Stimulated activated memory B cell treated with anti-CD40 and anti-IgM and Interleukin-4, amounts not matched to agents 10 μg/mL and 1 μg/mL and 100 μg/mL, for 72 hours (primary cell): Measurements from ENCODE around the gene ZCCHC24.

Source experiments
- ATAC-seq: fragments of 150-1000 bp; cut with Tn5 transposase; 2 replicates; pipeline ENCODE4 v1.10.0; 2021
- H3K27ac Mint-ChIP-seq: one replicate; pipeline ENCODE4 v1.8.0; 2022; ENCODE audit warnings: mild to moderate bottlenecking, mixed read lengths
- H3K27me3 Mint-ChIP-seq: one replicate; pipeline ENCODE4 v1.8.0; 2022; ENCODE audit warnings: mixed read lengths
- H3K36me3 Mint-ChIP-seq: one replicate; pipeline ENCODE4 v1.8.0; 2022; ENCODE audit warnings: mixed read lengths
- H3K4me1 Mint-ChIP-seq: one replicate; pipeline ENCODE4 v1.8.0; 2022; ENCODE audit warnings: mixed read lengths
- H3K4me3 Mint-ChIP-seq: one replicate; pipeline ENCODE4 v1.8.0; 2022; ENCODE audit warnings: mild to moderate bottlenecking, moderate library complexity, mixed read lengths
- H3K9me3 Mint-ChIP-seq: one replicate; pipeline ENCODE4 v1.8.0; 2022; ENCODE audit warnings: mixed read lengths

Gene ZCCHC24

DNA sequence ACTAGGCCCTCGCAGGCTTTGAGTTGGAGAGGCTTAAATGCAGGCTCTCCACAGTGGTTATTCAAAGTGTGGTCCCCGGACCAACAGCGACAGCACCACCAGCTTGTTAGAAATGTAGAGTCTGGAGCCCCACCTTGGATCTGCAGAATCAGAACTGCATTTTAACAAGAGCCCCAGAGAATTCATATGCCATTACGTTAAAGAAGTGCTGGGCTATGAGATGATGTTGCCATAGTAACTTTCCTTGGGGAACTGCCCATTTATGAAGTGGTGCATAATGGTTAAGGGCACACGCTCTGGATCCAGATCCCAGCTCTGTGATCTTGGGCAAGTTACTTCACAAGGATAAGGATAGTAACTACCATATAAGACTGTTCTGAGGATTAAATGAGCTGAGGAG is 48.9 kb downstream of the ZCCHC24 start:
- Mint-ChIP-seq H3K36me3 (no peaks in the 10 kb centered on the region), H3K4me1 (peaks cover 6% of the 10 kb centered on the region), H3K27me3 (no peaks in the 10 kb centered on the region), H3K27ac (no peak overlapping the region), H3K9me3 (no peaks in the 10 kb centered on the region), H3K4me3 (no peak overlapping the region)
- no peak for ATAC-seq

GRCh38 chr10:79394664-79395063 is 50.8 kb downstream of the ZCCHC24 start:
- H3K9me3 Mint-ChIP-seq, result no peaks in the 10 kb centered on the region
- ATAC-seq, result no peak
- H3K27me3 Mint-ChIP-seq, result no peaks in the 10 kb centered on the region
- no peaks in the 10 kb centered on the region for H3K36me3 Mint-ChIP-seq
- H3K4me3 Mint-ChIP-seq, result no peak overlapping the region
- no peak overlapping the region for H3K27ac Mint-ChIP-seq
- peaks cover 12% of the 10 kb centered on the region for H3K4me1 Mint-ChIP-seq

- ATAC-seq, result no peak
- Mint-ChIP-seq H3K9me3 (no peaks in the 10 kb centered on the region), H3K4me1 (peaks cover 10% of the 10 kb centered on the region), H3K4me3 (no peak overlapping the region), H3K36me3 (no peaks in the 10 kb centered on the region), H3K27ac (no peak overlapping the region), H3K27me3 (no peaks in the 10 kb centered on the region)
These were observed 51.4 kb downstream of the ZCCHC24 start for GRCh38 chr10:79393924-79394610.

GRCh38 chr10:79393221-79393923 is 52.1 kb downstream of the ZCCHC24 start:
- ATAC-seq, result no peak
- Mint-ChIP-seq H3K27ac (no peak overlapping the region), H3K9me3 (no peaks in the 10 kb centered on the region), H3K27me3 (no peaks in the 10 kb centered on the region), H3K4me1 (peaks cover 16% of the 10 kb centered on the region), H3K36me3 (no peaks in the 10 kb centered on the region), H3K4me3 (no peak overlapping the region)

DNA sequence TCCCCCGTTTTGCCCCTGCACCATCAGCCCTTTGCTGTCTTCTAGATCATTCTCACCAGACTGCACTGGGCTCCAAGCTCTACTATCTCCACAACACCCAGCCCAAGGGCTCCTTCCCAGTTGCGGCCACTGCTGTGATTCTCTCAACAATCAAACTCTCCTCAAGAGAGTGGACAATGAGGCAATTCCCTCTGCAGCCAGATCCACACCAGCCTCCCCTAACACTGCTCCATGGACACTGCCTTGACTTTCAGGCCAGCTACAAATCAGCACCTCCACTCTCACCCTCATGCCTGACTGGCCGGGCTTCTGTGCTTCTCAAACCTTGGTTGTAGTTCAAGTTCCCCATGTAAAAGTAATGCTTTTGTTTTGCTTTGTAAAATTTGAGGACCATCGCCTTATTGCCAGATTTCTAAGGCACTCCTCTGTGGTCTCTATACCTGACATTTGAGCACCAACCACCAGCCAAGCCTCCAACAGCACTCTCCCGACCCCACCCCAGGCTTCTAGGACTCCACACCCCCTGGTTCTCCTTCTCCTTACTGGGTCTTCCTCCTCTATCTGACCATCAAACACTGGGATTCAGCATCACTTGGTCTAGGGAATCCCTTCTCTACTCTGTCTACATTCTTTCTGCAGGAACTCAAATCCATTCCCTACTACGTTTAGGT is 52.8 kb downstream of the ZCCHC24 start:
- no peak overlapping the region for H3K27ac Mint-ChIP-seq
- peaks cover 16% of the 10 kb centered on the region for H3K4me1 Mint-ChIP-seq
- no peaks in the 10 kb centered on the region for H3K9me3 Mint-ChIP-seq
- H3K4me3 Mint-ChIP-seq, result no peak overlapping the region
- no peaks in the 10 kb centered on the region for H3K27me3 Mint-ChIP-seq
- no peak for ATAC-seq
- H3K36me3 Mint-ChIP-seq, result no peaks in the 10 kb centered on the region

DNA sequence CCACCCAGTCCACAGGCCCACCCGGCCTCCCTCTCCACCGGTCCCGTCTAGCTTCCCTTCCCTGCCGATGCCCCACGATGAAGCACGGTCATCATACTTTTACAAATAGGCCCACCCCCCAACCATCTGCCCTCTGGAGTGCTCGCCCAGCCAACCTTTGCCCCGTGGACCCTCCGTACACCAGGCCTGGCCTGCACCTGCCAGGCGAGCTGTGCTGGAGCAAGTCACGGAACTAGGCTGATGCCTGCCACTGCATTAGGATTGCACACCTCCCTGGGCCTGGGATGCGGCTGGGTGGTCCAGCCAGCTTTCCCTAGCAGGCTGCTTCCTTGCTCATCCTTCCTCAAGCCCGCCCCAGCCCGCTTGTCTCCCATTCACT is 53.4 kb downstream of the ZCCHC24 start:
- no peak for ATAC-seq
- H3K27me3 Mint-ChIP-seq, result no peaks in the 10 kb centered on the region
- H3K4me3 Mint-ChIP-seq, result no peak overlapping the region
- H3K27ac Mint-ChIP-seq, result no peak overlapping the region
- H3K36me3 Mint-ChIP-seq, result no peaks in the 10 kb centered on the region
- no peaks in the 10 kb centered on the region for H3K9me3 Mint-ChIP-seq
- peaks cover 16% of the 10 kb centered on the region for H3K4me1 Mint-ChIP-seq

DNA sequence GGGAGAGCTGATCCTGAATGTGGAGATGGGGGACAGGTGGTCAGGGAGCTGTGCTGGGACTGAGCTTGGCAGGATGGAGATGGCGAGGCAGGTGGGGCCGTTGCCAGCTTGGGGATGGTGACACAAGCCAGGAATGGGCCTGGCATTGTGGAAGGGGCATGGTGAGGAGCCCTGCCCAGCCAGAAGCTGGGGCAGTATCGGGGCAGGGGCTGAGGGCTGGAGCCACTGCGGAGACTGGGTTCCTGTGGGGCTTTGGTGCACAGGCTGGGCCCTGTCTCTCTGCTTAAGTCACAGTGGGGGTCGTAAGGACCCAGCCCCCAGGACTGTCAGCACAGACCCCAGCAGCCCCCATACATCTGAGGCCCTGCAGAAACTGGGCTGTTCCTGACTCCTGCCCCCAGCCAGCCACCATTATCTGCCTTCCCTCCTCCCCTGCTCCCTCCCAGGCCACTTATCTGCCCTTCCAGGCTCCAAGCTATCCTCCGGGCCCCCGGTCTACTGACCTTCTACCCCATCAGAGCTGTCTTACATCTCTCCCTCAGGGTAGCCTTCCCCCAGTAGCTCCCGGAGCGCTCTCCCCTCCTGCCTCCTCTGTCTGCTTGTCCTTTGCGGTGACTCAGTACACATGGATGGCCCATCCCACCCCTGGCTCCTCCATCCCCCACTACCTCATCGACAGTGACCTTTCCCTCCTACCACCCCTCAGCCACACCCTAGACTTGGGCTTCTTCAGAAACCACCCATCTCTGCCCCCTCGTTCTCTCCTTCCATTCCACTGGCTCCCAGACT is 54.0 kb downstream of the ZCCHC24 start:
- ATAC-seq, result no peak
- Mint-ChIP-seq H3K9me3 (no peaks in the 10 kb centered on the region), H3K27ac (no peak overlapping the region), H3K4me1 (peaks cover 16% of the 10 kb centered on the region), H3K36me3 (no peaks in the 10 kb centered on the region), H3K27me3 (no peaks in the 10 kb centered on the region), H3K4me3 (no peak overlapping the region)

DNA sequence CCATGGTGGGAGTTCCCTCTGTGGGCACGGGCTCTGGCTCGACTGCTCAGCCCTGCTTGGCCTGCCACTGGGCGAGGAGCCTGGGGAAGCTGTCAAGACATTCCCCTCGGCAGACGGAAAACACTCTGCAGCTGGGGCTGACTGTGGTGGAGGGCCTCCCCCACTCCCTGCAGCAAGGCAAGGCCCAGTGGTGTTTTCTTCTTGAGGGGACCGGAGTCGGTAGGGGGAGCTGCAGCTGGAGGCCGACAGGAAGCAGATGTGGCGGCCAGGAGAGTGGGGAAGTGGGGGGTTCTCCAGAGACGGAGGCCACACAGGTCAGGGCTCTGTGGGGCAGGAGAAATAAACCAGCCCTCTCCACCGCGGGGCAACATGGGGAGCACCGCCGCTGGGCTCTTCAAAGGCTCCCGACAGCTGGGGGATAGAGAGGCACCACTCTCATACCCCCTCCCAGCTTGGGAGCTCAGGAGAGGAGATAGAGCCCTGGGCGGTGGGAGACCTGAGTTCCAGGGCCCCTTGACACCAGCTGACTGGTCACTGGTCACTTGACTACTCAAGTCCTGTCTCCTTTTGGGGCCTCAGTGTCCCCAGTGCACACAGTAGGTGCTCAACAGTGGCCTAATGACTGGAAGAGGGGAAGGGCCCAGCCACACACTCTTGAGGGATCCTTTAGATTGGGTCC is 54.7 kb downstream of the ZCCHC24 start:
- peak overlapping the region; percentile 1 for H3K4me3 Mint-ChIP-seq
- H3K27me3 Mint-ChIP-seq, result no peaks in the 10 kb centered on the region
- ATAC-seq, result no peak
- H3K4me1 Mint-ChIP-seq, result peaks cover 16% of the 10 kb centered on the region
- no peak overlapping the region for H3K27ac Mint-ChIP-seq
- no peaks in the 10 kb centered on the region for H3K9me3 Mint-ChIP-seq
- H3K36me3 Mint-ChIP-seq, result no peaks in the 10 kb centered on the region

DNA sequence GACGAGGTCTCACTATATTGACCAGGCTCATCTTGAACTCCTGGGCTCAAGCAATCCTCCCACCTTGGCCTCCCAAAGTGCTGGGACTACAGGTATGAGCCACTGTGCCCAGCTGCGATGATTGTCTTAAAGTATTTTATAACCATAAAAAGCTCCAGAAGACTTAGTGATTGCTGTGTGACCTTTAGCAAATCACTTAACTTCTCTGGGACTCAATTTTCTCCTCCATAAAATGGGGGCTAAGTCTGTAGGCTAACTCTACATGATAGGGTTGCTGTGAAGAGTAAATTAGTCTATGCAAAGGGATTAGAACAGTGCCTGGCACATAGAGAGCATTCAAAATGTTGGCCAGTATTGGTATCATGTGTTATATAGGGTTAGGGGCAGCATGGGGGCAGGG is 55.4 kb downstream of the ZCCHC24 start:
- H3K4me1 Mint-ChIP-seq, result peaks cover 16% of the 10 kb centered on the region
- H3K27ac Mint-ChIP-seq, result no peak overlapping the region
- H3K27me3 Mint-ChIP-seq, result no peaks in the 10 kb centered on the region

GRCh38 chr10:79387974-79388850 is 57.2 kb downstream of the ZCCHC24 start:
- Mint-ChIP-seq H3K27ac (no peak overlapping the region), H3K36me3 (no peaks in the 10 kb centered on the region), H3K4me3 (no peak overlapping the region), H3K27me3 (no peaks in the 10 kb centered on the region), H3K4me1 (peaks cover 16% of the 10 kb centered on the region), H3K9me3 (no peaks in the 10 kb centered on the region)
- peak; percentile 25 for ATAC-seq

More for the DNA sequence above, 55.4 kb downstream of the ZCCHC24 start:
- ATAC-seq, result no peak
- Mint-ChIP-seq H3K9me3 (no peaks in the 10 kb centered on the region), H3K4me3 (no peak overlapping the region), H3K36me3 (no peaks in the 10 kb centered on the region)

- Mint-ChIP-seq H3K4me3 (no peak overlapping the region), H3K9me3 (no peaks in the 10 kb centered on the region), H3K27ac (no peak overlapping the region), H3K36me3 (no peaks in the 10 kb centered on the region), H3K27me3 (no peaks in the 10 kb centered on the region), H3K4me1 (peaks cover 16% of the 10 kb centered on the region)
- no peak for ATAC-seq
These were observed 57.9 kb downstream of the ZCCHC24 start for GRCh38 chr10:79387466-79387973.

GRCh38 chr10:79386637-79387465 is 58.6 kb downstream of the ZCCHC24 start:
- ATAC-seq, result peak; percentile 14
- no peaks in the 10 kb centered on the region for H3K36me3 Mint-ChIP-seq
- H3K4me3 Mint-ChIP-seq, result no peak overlapping the region
- H3K9me3 Mint-ChIP-seq, result no peaks in the 10 kb centered on the region
- peaks cover 16% of the 10 kb centered on the region for H3K4me1 Mint-ChIP-seq
- no peaks in the 10 kb centered on the region for H3K27me3 Mint-ChIP-seq
- H3K27ac Mint-ChIP-seq, result no peak overlapping the region

- Mint-ChIP-seq H3K27ac (no peak overlapping the region), H3K4me1 (peaks cover 16% of the 10 kb centered on the region), H3K4me3 (no peak overlapping the region), H3K36me3 (no peaks in the 10 kb centered on the region), H3K27me3 (no peaks in the 10 kb centered on the region), H3K9me3 (no peaks in the 10 kb centered on the region)
- no peak for ATAC-seq
These were observed 59.5 kb downstream of the ZCCHC24 start for GRCh38 chr10:79385804-79386531.
